Neuron (in vitro differentiated cells): ENCODE data around the gene CPSF4L.

Experiments
- H2AFZ ChIP-seq: one replicate; pipeline ENCODE4 v1.6.1; 2013; ENCODE audit warnings: low read depth, mild to moderate bottlenecking, inconsistent platforms, low read length, moderate library complexity
- H3K27me3 ChIP-seq: one replicate; pipeline ENCODE4 v1.6.1; 2013; ENCODE audit warnings: low read length; ENCODE audit not compliant: insufficient read depth
- H3K36me3 ChIP-seq: one replicate; pipeline ENCODE4 v1.6.1; 2013; ENCODE audit warnings: low read length; ENCODE audit not compliant: insufficient read depth
- H3K4me1 ChIP-seq: one replicate; pipeline ENCODE4 v1.6.1; 2013; ENCODE audit warnings: low read length; ENCODE audit not compliant: insufficient read depth
- H3K4me3 ChIP-seq: 2 replicates; pipeline ENCODE4 v1.5.1; 2013; ENCODE audit warnings: mild to moderate bottlenecking, low read length, moderate library complexity
- H3K9me3 ChIP-seq: one replicate; pipeline ENCODE4 v1.6.1; 2013; ENCODE audit warnings: low read length

CPSF4L gene

GRCh38 chr17:73208139-73208827, 53.4 kb downstream of the CPSF4L start:
- Histone ChIP-seq H2AFZ (no peak overlapping the region), H3K9me3 (no peaks in the 10 kb centered on the region), H3K27me3 (no peaks in the 10 kb centered on the region), H3K4me1 (no peaks in the 10 kb centered on the region), H3K4me3 (no peak overlapping the region), H3K36me3 (peaks cover 63% of the 10 kb centered on the region)

DNA sequence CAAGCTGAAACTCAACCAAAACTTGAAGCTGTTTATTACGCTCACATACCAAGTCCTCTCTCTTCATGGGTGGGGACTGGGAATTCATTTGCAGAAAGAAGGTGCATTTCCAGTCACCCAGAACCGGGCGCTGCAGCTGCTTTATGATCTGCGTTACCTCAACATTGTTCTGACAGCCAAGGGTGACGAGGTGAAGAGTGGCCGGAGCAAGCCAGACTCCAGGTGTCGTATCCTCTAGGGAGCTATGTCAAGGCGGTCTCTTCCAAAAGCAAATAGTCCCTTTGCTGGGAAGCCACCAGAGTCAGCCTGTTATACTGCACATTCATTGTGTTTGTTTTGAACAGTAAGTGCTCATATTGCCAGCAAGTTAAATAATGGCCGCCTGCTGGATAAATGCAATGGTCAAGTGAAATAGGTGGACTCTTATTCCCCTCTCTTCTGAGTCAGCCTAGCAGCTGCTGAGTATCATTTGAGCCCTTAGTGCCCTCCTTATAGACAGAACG, 56.2 kb downstream of the CPSF4L start:
- Histone ChIP-seq H3K27me3 (no peaks in the 10 kb centered on the region), H2AFZ (no peak overlapping the region), H3K4me3 (no peak overlapping the region), H3K4me1 (no peaks in the 10 kb centered on the region), H3K9me3 (no peaks in the 10 kb centered on the region), H3K36me3 (peaks cover 87% of the 10 kb centered on the region)

DNA sequence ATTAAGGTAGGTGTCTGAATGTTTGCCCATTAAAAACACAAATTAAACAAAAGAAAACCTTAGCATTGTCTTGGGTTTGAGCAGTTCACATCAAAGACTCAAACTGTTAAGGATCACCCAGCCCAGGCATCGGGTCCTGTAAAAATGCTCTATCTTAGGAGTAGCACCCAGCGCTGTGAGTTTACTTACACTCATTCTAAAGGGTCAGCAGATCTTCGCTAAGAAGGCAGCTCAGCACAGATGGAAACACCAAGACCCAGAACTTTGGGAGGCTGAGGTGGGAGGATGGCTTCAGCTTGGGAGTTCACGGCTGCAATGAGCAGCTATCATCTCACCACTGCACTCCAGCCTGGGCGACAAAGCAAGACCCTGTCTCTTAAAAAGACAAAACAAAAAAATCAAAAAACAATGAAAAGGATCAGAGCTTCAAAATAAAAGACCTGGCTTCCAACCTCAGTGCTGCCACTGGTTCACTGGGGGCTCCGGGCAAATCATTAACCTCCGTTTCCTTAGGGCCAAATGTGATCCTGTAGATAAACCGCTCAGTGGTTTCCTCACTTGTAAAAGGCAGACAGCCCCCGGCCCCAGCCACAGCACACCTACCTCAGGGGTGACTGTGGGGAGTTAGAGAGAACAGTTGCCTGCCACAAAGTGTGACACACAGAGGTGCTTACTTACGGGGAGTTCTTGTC, 57.7 kb downstream of the CPSF4L start:
- Histone ChIP-seq H3K4me3 (no peak overlapping the region), H2AFZ (no peak overlapping the region), H3K9me3 (no peaks in the 10 kb centered on the region), H3K36me3 (peaks cover 94% of the 10 kb centered on the region), H3K4me1 (no peaks in the 10 kb centered on the region), H3K27me3 (no peaks in the 10 kb centered on the region)

- Histone ChIP-seq H3K4me1 (no peaks in the 10 kb centered on the region), H2AFZ (no peak overlapping the region), H3K27me3 (no peaks in the 10 kb centered on the region), H3K4me3 (no peak overlapping the region), H3K9me3 (no peaks in the 10 kb centered on the region), H3K36me3 (peaks cover 94% of the 10 kb centered on the region)
Measured at GRCh38 chr17:73203135-73203787, 58.4 kb downstream of the CPSF4L start.

GRCh38 chr17:73201215-73202069, 60.2 kb downstream of the CPSF4L start:
- Histone ChIP-seq H2AFZ (no peak overlapping the region), H3K4me1 (no peaks in the 10 kb centered on the region), H3K9me3 (no peaks in the 10 kb centered on the region), H3K4me3 (no peak overlapping the region), H3K27me3 (no peaks in the 10 kb centered on the region), H3K36me3 (peaks cover 95% of the 10 kb centered on the region)

GRCh38 chr17:73200476-73200875, 61.2 kb downstream of the CPSF4L start:
- Histone ChIP-seq H3K9me3 (no peaks in the 10 kb centered on the region), H3K27me3 (no peaks in the 10 kb centered on the region), H2AFZ (no peak overlapping the region), H3K36me3 (peaks cover 93% of the 10 kb centered on the region), H3K4me3 (no peak overlapping the region), H3K4me1 (no peaks in the 10 kb centered on the region)

DNA sequence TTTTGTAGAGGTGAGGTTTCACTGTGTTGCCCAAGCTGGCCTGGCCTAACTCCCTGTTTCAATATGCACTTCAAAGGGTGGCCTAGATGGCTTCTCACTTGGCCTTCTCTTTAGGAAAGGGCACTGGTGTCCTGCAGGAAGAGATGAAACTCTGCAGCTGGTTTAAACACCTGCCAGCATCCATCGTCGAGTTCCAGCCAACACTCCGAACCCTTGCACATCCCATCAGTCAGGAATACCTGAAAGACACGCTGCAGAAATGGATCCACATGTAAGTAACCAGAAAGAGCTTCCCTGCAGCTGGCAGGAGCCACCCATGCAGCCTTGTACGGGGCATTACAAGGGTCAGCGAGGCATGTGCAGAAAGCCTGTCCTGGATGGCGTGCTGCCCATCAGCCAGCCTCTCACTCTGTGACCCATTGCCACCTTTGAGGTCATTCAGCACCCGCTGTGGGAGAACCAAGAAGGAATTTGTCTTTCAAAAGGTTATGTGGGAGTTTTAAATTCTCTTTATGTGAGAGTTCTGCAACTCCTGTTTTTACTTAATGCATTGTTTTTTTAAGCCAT, 61.8 kb downstream of the CPSF4L start:
- Histone ChIP-seq H3K4me3 (no peak overlapping the region), H3K36me3 (peaks cover 87% of the 10 kb centered on the region), H2AFZ (no peak overlapping the region)

GRCh38 chr17:73198930-73199260, 62.8 kb downstream of the CPSF4L start:
- Histone ChIP-seq H3K4me3 (no peak overlapping the region), H3K27me3 (no peaks in the 10 kb centered on the region), H3K4me1 (peaks cover 1% of the 10 kb centered on the region), H3K36me3 (peaks cover 78% of the 10 kb centered on the region), H2AFZ (no peak overlapping the region), H3K9me3 (no peaks in the 10 kb centered on the region)

More for the DNA sequence above, 61.8 kb downstream of the CPSF4L start:
- no peaks in the 10 kb centered on the region for H3K9me3 ChIP-seq
- no peaks in the 10 kb centered on the region for H3K4me1 ChIP-seq
- no peaks in the 10 kb centered on the region for H3K27me3 ChIP-seq
